ENCODE measurements around the gene GRIK2. TPM values are rescaled to one million over a fixed set of nuclear protein-coding genes. Genes with fewer than 3 reads are reported as not detected.

Gene GRIK2
- total and polyA plus RNA-seq, 8 donors, result 0.61 to 3.5 (median 2.4) TPM

DNA sequence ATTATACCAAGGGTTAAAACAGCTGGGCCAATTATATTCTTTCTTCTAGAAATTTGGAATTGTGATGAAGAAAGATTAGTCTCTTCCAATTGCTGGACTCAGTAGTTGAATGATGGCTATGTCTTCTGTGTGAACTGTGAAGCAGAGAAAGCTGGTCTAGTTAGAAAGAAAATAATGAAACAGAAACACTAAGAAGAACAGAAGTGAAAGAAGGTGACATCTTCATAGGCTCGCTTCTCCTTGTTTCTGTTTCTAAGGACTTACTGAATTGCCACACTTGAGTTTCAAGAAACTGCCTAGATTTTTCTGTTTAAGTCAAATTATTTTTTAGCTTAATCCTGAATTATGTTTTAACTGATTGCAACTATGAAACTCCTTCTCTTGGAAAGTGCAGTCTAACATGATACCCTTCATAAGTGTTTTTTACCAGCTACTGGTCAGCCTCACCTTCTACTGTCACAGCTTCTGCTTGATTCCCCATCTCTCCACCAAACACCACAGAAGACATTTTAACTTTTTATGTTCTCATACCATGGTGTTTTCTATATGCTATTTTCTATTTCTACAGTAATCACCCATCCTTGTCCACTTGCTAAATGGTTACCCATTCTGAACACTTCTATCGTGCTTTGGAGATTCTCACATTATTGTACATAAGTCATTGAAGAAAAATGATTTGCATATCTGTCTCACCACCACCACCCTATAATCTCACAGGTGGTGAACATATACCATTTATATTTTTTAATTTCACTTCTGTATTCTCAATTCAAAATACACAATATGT lies 268.8 kb downstream of the GRIK2 start:
- intact Hi-C loops (cut with DNase I), result no loop called here
- TF ChIP-seq, protein P1, sequence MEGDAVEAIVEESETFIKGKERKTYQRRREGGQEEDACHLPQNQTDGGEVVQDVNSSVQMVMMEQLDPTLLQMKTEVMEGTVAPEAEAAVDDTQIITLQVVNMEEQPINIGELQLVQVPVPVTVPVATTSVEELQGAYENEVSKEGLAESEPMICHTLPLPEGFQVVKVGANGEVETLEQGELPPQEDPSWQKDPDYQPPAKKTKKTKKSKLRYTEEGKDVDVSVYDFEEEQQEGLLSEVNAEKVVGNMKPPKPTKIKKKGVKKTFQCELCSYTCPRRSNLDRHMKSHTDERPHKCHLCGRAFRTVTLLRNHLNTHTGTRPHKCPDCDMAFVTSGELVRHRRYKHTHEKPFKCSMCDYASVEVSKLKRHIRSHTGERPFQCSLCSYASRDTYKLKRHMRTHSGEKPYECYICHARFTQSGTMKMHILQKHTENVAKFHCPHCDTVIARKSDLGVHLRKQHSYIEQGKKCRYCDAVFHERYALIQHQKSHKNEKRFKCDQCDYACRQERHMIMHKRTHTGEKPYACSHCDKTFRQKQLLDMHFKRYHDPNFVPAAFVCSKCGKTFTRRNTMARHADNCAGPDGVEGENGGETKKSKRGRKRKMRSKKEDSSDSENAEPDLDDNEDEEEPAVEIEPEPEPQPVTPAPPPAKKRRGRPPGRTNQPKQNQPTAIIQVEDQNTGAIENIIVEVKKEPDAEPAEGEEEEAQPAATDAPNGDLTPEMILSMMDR (IDR thresholded peaks at IDR 0.05), result no peak
- DNase-seq (no peak), ATAC-seq (no peak), FAIRE-seq (no peak)
- no peaks in the 10 kb centered on the region for H3K36me3 ChIP-seq
- no peaks in the 10 kb centered on the region for H3K4me1 ChIP-seq
- no peak overlapping the region for H3K27ac ChIP-seq
- H3K27me3 ChIP-seq, result no peaks in the 10 kb centered on the region
- no peak overlapping the region for H3K4me3 ChIP-seq
- WGBS, 2 donors, result 94 to 95% methylated on average over 2 of the region's 2 CpGs
- H3K9me3 ChIP-seq, result no peaks in the 10 kb centered on the region

DNA sequence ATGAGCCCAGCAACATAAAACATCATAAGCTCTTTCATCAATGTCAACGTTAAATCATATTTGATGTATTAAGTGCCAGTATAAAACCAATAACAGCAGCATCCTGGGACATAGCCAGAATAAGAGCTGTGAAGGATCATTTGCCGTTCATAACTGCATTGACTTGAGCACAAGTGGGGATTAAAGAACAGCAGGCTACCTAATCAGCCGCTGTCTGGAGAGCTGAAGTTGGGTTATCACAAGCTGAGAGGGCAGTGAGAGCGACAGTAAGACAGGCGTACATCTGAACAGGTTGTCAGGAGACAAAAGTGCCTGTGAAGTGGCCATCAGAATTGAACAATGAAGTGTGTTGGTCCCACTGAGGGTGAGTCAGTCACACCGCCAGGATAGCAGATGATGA lies 269.6 kb downstream of the GRIK2 start:
- Histone ChIP-seq H3K4me3 (no peak overlapping the region), H3K27ac (no peak overlapping the region), H3K27me3 (no peaks in the 10 kb centered on the region), H3K4me1 (no peaks in the 10 kb centered on the region), H3K36me3 (no peaks in the 10 kb centered on the region), H3K9me3 (no peaks in the 10 kb centered on the region)
- ATAC-seq (no peak), FAIRE-seq (no peak), DNase-seq (no peak)
- TF ChIP-seq, protein P1 (IDR thresholded peaks at IDR 0.05), result no peak
- WGBS, 2 donors, result 57 to 74% methylated on average over 6 of the region's 6 CpGs
- intact Hi-C loops (cut with DNase I), result no loop called here

DNA sequence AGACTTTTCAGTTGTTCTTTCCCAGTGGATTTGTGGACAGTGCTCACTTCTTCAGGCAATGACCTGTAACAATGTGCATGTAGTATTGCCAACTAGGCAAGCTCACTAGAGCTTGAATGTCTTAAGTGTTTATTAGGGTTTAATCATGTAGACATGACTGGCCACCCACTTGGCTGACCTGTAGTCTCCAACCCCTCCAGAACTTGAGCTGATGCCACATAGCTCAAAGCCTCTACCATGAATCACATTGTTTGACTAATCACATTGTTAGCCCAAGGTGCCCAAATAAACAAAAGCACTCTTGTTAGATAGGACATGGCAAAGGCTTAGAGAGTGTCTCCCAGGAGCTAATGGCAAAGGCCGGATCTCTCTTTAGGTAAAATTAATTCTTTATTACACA lies 272.7 kb downstream of the GRIK2 start:
- TF ChIP-seq, protein P1 (IDR thresholded peaks at IDR 0.05), result no peak
- Histone ChIP-seq H3K4me3 (no peak overlapping the region), H3K27me3 (no peaks in the 10 kb centered on the region), H3K36me3 (no peaks in the 10 kb centered on the region), H3K4me1 (no peaks in the 10 kb centered on the region), H3K27ac (no peak overlapping the region), H3K9me3 (no peaks in the 10 kb centered on the region)
- FAIRE-seq (no peak), DNase-seq (peak in 1 of 6 donors; percentile 24), ATAC-seq (peak; percentile 24 to 74 (median 58))
- WGBS, 2 donors, result 18 to 27% methylated on average over 1 of the region's 1 CpG
- intact Hi-C loops (cut with DNase I), result no loop called here

DNA sequence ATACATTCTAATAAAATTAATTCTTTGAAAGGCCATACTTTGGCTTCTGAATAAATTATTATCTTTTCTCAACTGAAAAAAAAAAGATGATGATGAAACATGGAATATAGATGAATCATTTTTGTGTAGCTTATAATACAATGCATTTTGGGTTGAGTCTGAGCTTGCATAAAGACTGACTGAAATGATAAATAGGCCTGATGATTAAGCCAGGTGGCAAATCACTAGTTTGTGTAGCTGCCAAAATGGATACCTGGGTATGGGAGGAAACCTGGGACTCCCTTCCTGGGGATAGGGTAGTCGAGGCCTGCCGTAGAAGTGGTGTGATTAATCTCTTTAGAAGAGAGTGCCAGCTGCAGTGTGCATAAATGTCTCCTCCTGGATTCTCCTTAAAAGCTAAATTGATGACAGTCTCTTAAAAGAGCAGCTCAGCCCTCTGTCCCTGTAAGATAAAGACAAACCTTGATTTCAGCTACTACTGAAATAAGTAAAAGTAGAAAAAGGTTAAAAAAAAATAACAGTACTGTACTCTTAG lies 275.1 kb downstream of the GRIK2 start:
- intact Hi-C loops (cut with DNase I), result no loop called here
- 53 to 69% methylated on average over 2 of the region's 2 CpGs for WGBS, 2 donors
- H3K4me3 ChIP-seq, result no peak overlapping the region
- no peaks in the 10 kb centered on the region for H3K36me3 ChIP-seq
- TF ChIP-seq, protein P1 (IDR thresholded peaks at IDR 0.05), result no peak
- H3K4me1 ChIP-seq, result no peaks in the 10 kb centered on the region
- ATAC-seq (peak in 1 of 4 donors; percentile 28), FAIRE-seq (no peak), DNase-seq (no peak)
- H3K27me3 ChIP-seq, result no peaks in the 10 kb centered on the region
- no peak overlapping the region for H3K27ac ChIP-seq
- no peaks in the 10 kb centered on the region for H3K9me3 ChIP-seq

DNA sequence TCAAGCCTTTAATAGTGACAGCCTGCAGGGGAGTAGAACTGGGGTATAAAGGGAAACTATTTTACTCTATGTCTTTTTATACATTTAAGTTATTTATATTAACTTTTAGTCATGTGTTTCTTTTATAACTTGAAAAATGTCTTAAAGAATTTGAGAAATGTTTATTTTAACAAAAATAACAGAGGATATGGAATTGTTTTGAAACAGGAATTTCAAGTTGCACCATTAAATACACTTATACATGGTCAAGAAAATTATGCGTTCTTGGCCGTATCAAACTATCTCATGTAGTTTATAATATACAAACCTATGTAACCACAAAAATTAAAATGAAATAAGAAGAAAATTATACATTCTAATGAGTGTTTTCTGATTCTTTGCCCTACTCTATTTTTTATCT lies 282.7 kb downstream of the GRIK2 start:
- Histone ChIP-seq H3K36me3 (no peaks in the 10 kb centered on the region), H3K27me3 (no peaks in the 10 kb centered on the region), H3K4me3 (no peak overlapping the region), H3K4me1 (no peaks in the 10 kb centered on the region), H3K9me3 (no peaks in the 10 kb centered on the region), H3K27ac (no peak overlapping the region)
- 85 to 88% methylated on average over 2 of the region's 2 CpGs for WGBS, 2 donors
- intact Hi-C loops (cut with DNase I), result no loop called here
- FAIRE-seq, result no peak
- TF ChIP-seq, protein P1 (IDR thresholded peaks at IDR 0.05), result no peak
- ATAC-seq, result no peak
- DNase-seq, result no peak

Measured in pancreas (tissue), 10 donors.